H9 (cell line): ENCODE measurements around the gene SGMS2. TPM values are rescaled to one million over a fixed set of nuclear protein-coding genes. Genes with fewer than 3 reads are reported as not detected.

ENCODE experiments used
- DNase-seq: peaks from one replicate; pipeline ENCODE4 v3.0.0-alpha.2; 2017
- H2AFZ ChIP-seq: one replicate; pipeline ENCODE4 v1.6.1; 2013; ENCODE audit warnings: mild to moderate bottlenecking, low read length, control low read depth, moderate library complexity
- H2AK5ac ChIP-seq: 2 replicates; pipeline ENCODE4 v1.6.1; 2013; ENCODE audit warnings: low read length, control low read depth, mixed read lengths; ENCODE audit not compliant: insufficient read length
- H2BK120ac ChIP-seq: one replicate; pipeline ENCODE4 v1.6.1; 2013; ENCODE audit warnings: low read depth, mild to moderate bottlenecking, low read length, control low read depth, inconsistent platforms; ENCODE audit not compliant: poor library complexity, severe bottlenecking
- H2BK12ac ChIP-seq: 2 replicates; pipeline ENCODE4 v1.6.1; 2013; ENCODE audit warnings: low read length, control low read depth, mixed read lengths, low read depth; ENCODE audit not compliant: insufficient read length
- H2BK15ac ChIP-seq: 2 replicates; pipeline ENCODE4 v1.6.1; 2013; ENCODE audit warnings: low read depth, low read length, control low read depth
- H2BK20ac ChIP-seq: one replicate; pipeline ENCODE4 v1.6.1; 2013; ENCODE audit warnings: low read depth, mild to moderate bottlenecking, low read length, control low read depth, inconsistent platforms; ENCODE audit not compliant: poor library complexity, severe bottlenecking
- H2BK5ac ChIP-seq: 2 replicates; pipeline ENCODE4 v1.6.1; 2013; ENCODE audit warnings: low read length, control low read depth, mixed read lengths; ENCODE audit not compliant: insufficient read length
- H3K14ac ChIP-seq: 2 replicates; pipeline ENCODE4 v1.6.1; 2013; ENCODE audit warnings: low read length, control low read depth; ENCODE audit not compliant: insufficient read depth
- H3K18ac ChIP-seq: 2 replicates; pipeline ENCODE4 v1.6.1; 2013; ENCODE audit warnings: low read depth, mild to moderate bottlenecking, mixed read lengths, low read length, control low read depth; ENCODE audit not compliant: insufficient read length
- H3K23ac ChIP-seq: 2 replicates; pipeline ENCODE4 v1.6.1; 2013; ENCODE audit warnings: low read length, control low read depth, mixed read lengths, low read depth; ENCODE audit not compliant: insufficient read length
- H3K23me2 ChIP-seq: 2 replicates; pipeline ENCODE4 v1.6.1; 2013; ENCODE audit warnings: low read depth, mild to moderate bottlenecking, mixed read lengths, low read length, control low read depth; ENCODE audit not compliant: insufficient read length, poor library complexity, severe bottlenecking
- H3K27ac ChIP-seq: 2 replicates; pipeline ENCODE4 v1.5.1; 2013; ENCODE audit warnings: low read length, control low read depth, mixed read lengths, low read depth; ENCODE audit not compliant: insufficient read length
- H3K27me3 ChIP-seq: 2 replicates; pipeline ENCODE4 v1.6.1; 2013; ENCODE audit warnings: low read length, control low read depth, inconsistent platforms; ENCODE audit not compliant: insufficient read depth
- H3K4ac ChIP-seq: 2 replicates; pipeline ENCODE4 v1.6.1; 2013; ENCODE audit warnings: low read depth, mild to moderate bottlenecking, control low read depth, inconsistent platforms, low read length, moderate library complexity
- H3K4me1 ChIP-seq: 2 replicates; pipeline ENCODE4 v1.6.1; 2013; ENCODE audit warnings: low read length, control low read depth, inconsistent platforms; ENCODE audit not compliant: insufficient read depth
- H3K4me2 ChIP-seq: 2 replicates; pipeline ENCODE4 v1.6.1; 2013; ENCODE audit warnings: low read length, control low read depth, mixed read lengths; ENCODE audit not compliant: insufficient read length, insufficient read depth
- H3K56ac ChIP-seq: 2 replicates; pipeline ENCODE4 v1.6.1; 2013; ENCODE audit warnings: low read depth, mild to moderate bottlenecking, mixed read lengths, low read length, control low read depth; ENCODE audit not compliant: insufficient read length
- H3K79me1 ChIP-seq: 2 replicates; pipeline ENCODE4 v1.6.1; 2013; ENCODE audit warnings: low read depth, mild to moderate bottlenecking, moderate library complexity, low read length, control low read depth, inconsistent platforms; ENCODE audit not compliant: insufficient read depth, poor library complexity, severe bottlenecking
- H3K79me2 ChIP-seq: 2 replicates; pipeline ENCODE4 v1.6.1; 2013; ENCODE audit warnings: low read length, control low read depth, inconsistent platforms; ENCODE audit not compliant: insufficient read depth
- H3K9ac ChIP-seq: 2 replicates; pipeline ENCODE4 v1.6.1; 2013; ENCODE audit warnings: low read length, control low read depth, mixed read lengths; ENCODE audit not compliant: insufficient read length; ENCODE audit errors: extremely low read depth
- H3K9me3 ChIP-seq: one replicate; pipeline ENCODE4 v1.6.1; 2013; ENCODE audit warnings: low read depth, low read length, inconsistent platforms; ENCODE audit not compliant: control insufficient read depth
- H3T11ph ChIP-seq: one replicate; pipeline ENCODE4 v1.6.1; 2013; ENCODE audit warnings: mild to moderate bottlenecking, low read length, control low read depth, inconsistent platforms
- H4K20me1 ChIP-seq: one replicate; pipeline ENCODE4 v1.6.1; 2013; ENCODE audit not compliant: control insufficient read depth, insufficient read length, insufficient read depth
- H4K5ac ChIP-seq: 2 replicates; pipeline ENCODE4 v1.6.1; 2013; ENCODE audit warnings: low read depth, mild to moderate bottlenecking, mixed read lengths, low read length, control low read depth; ENCODE audit not compliant: insufficient read length
- H4K8ac ChIP-seq: replicated peaks from 2 replicates; pipeline ENCODE4 v1.6.1; 2013; ENCODE audit warnings: low read length, control low read depth, mixed read lengths, low read depth; ENCODE audit not compliant: insufficient read length
- H4K91ac ChIP-seq: 2 replicates; pipeline ENCODE4 v1.6.1; 2013; ENCODE audit warnings: low read depth, mild to moderate bottlenecking, moderate library complexity, mixed read lengths, low read length, control low read depth; ENCODE audit not compliant: insufficient read length
- H3K27ac Mint-ChIP-seq, 3 experiments: 2 replicates in 2 of 3; 3 replicates in 1 of 3; pipeline ENCODE4 v1.8.0; 2020 to 2021; ENCODE audit warnings: mixed read lengths in 3 of 3, mild to moderate bottlenecking in 1 of 3, moderate library complexity in 1 of 3
- H3K27me3 Mint-ChIP-seq: 2 replicates; pipeline ENCODE4 v1.8.0; 2021; ENCODE audit warnings: low read depth, mild to moderate bottlenecking, moderate library complexity, mixed read lengths
- H3K36me3 Mint-ChIP-seq, 3 experiments: 2 replicates in 2 of 3; 3 replicates in 1 of 3; pipeline ENCODE4 v1.8.0; 2020 to 2021; ENCODE audit warnings: low read depth in 3 of 3, mixed read lengths in 3 of 3; ENCODE audit not compliant: insufficient read depth in 1 of 3
- H3K4me1 Mint-ChIP-seq, 2 experiments: 2 replicates each; pipeline ENCODE4 v1.8.0; 2020; ENCODE audit warnings: mixed read lengths in 2 of 2
- H3K4me3 Mint-ChIP-seq, 2 experiments: 2 replicates in 1 of 2; 3 replicates in 1 of 2; pipeline ENCODE4 v1.8.0; 2020 to 2021; ENCODE audit warnings: mild to moderate bottlenecking in 2 of 2, mixed read lengths in 2 of 2, moderate library complexity in 1 of 2
- H3K9me3 Mint-ChIP-seq, 2 experiments: 2 replicates in 1 of 2; 3 replicates in 1 of 2; pipeline ENCODE4 v1.8.0; 2020; ENCODE audit warnings: mild to moderate bottlenecking in 2 of 2, mixed read lengths in 2 of 2, moderate library complexity in 1 of 2
- CTCF ChIP-seq: fragments of 200-600 bp; sonication (generic); conservative IDR thresholded peaks from 3 replicates; pipeline ENCODE4 v1.8.0; 2021; ENCODE audit warnings: antibody characterized with exemption, mild to moderate bottlenecking
- total RNA-seq: library from RNA; stranded (reverse); gene quantifications from 2 replicates; pipeline ENCODE4 v1.2.1, GENCODE V29; 2021

Gene SGMS2
- total RNA-seq, 1 experiment from 2014 or later = 9.7 TPM

GRCh38 chr4:107897823-107898222 is 73.1 kb downstream of the SGMS2 start:
- Histone ChIP-seq H3K4me2 (no peak overlapping the region), H3K23me2 (no peaks in the 10 kb centered on the region), H3K27me3 (no peaks in the 10 kb centered on the region), H4K91ac (no peak overlapping the region), H4K5ac (no peak overlapping the region), H4K8ac (no peak overlapping the region), H3K18ac (no peak overlapping the region), H3K4ac (no peak overlapping the region), H3K27ac (no peak overlapping the region), H2BK5ac (no peak overlapping the region), H2AK5ac (no peak overlapping the region), H3K79me2 (no peaks in the 10 kb centered on the region), H2BK15ac (no peak overlapping the region), H3K9ac (no peak overlapping the region), H2BK20ac (no peak overlapping the region), H2BK120ac (no peak overlapping the region), H3K9me3 (no peaks in the 10 kb centered on the region), H3K14ac (no peak overlapping the region), H2BK12ac (no peak overlapping the region), H3K56ac (no peak overlapping the region), H4K20me1 (no peaks in the 10 kb centered on the region), H3K79me1 (no peaks in the 10 kb centered on the region), H3K23ac (no peak overlapping the region), H3T11ph (no peak overlapping the region), H3K4me1 (no peaks in the 10 kb centered on the region), H2AFZ (no peak overlapping the region)
- Mint-ChIP-seq H3K36me3 (peaks cover 0 to 25% (median 8%) of the 10 kb centered on the region in 3 experiments; a peak in 5 of 7 replicates), H3K27me3 (no peaks in the 10 kb centered on the region), H3K9me3 (no peaks in the 10 kb centered on the region; a peak in 1 of 5 replicates), H3K27ac (no peak overlapping the region), H3K4me1 (peaks cover 15 to 17% of the 10 kb centered on the region in 2 experiments; a peak in 3 of 4 replicates), H3K4me3 (no peak overlapping the region)
- TF ChIP-seq CTCF = no peak
- DNase-seq = no peak
